Neural progenitor cell (in vitro differentiated cells): ENCODE results near the gene TRPT1.

Experiments
- CTCF ChIP-seq: fragments of 200-600 bp; sonication (generic); IDR thresholded peaks from 2 replicates; pipeline ENCODE4 v1.5.1; 2017; ENCODE audit warnings: antibody characterized with exemption, mild to moderate bottlenecking
- EZH2 ChIP-seq: fragments of 200-600 bp; sonication (generic); IDR thresholded peaks from 2 replicates; pipeline ENCODE4 v1.6.1; 2017; ENCODE audit warnings: antibody characterized with exemption, mild to moderate bottlenecking, moderate library complexity

- TF ChIP-seq CTCF (no peak), EZH2 (no peak)
Measured at GRCh38 chr11:64245797-64246620, 20.0 kb upstream of the TRPT1 start.
